Peyer's patch (tissue), 4 donors: Measurements from ENCODE around the gene FUT3.

Experiments used
- POLR2A ChIP-seq, 2 donors: fragments of 450-650 bp; IDR thresholded peaks; one replicate each; pipeline ENCODE4 v1.5.1; 2017; ENCODE audit warnings: antibody characterized with exemption in 2 of 2, mild to moderate bottlenecking in 2 of 2, moderate library complexity in 2 of 2
- TF ChIP-seq, protein P1 (sequence below), 6 experiments: fragments of 450-650 bp in 4 of 6; fragments of 200-600 bp in 2 of 6; sonication (generic) in 1 of 6; IDR thresholded peaks; one replicate each; pipeline ENCODE4 v1.5.1; 2017 to 2019; ENCODE audit warnings: antibody characterized with exemption in 6 of 6, mild to moderate bottlenecking in 3 of 6, moderate library complexity in 1 of 6

DNA sequence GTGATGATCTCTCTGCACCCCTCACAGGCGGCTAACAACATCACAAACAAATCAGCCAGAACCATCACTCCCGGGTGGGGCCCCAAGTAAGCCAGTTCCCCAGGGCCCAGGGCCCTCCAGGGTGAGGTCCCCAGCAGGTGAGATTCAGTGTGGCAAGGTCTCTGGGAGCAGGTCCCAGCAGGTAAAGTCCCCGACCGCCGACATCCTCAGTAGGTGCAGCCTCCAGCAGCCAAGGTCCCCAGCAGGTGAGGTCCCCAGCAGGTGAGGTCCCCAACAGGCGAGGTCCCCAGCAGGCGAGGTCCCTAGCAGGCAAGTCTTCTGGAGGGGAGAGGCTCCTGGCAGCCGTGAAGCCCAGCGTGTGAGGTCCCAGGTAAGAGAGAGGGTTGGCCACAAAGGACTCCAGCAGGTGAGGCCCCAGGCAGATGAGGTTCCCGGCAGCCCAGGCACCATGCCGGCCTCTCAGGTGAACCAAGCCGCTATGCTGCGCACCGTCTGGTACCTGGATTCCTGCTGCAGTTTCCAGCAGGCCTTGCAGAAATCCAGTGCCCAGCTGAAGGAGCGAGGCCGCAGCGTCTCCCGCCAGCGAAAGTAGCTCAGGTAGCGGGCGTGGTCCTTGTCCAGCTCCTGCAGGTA is 7.8 kb downstream of the FUT3 start:
- TF ChIP-seq, protein P1, sequence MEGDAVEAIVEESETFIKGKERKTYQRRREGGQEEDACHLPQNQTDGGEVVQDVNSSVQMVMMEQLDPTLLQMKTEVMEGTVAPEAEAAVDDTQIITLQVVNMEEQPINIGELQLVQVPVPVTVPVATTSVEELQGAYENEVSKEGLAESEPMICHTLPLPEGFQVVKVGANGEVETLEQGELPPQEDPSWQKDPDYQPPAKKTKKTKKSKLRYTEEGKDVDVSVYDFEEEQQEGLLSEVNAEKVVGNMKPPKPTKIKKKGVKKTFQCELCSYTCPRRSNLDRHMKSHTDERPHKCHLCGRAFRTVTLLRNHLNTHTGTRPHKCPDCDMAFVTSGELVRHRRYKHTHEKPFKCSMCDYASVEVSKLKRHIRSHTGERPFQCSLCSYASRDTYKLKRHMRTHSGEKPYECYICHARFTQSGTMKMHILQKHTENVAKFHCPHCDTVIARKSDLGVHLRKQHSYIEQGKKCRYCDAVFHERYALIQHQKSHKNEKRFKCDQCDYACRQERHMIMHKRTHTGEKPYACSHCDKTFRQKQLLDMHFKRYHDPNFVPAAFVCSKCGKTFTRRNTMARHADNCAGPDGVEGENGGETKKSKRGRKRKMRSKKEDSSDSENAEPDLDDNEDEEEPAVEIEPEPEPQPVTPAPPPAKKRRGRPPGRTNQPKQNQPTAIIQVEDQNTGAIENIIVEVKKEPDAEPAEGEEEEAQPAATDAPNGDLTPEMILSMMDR (IDR thresholded peaks at IDR 0.05) = no peak
- TF ChIP-seq POLR2A (IDR thresholded peaks at IDR 0.05) = no peak
